CD4-positive, alpha-beta memory T cell (primary cell): Measurements from ENCODE around the gene MYO5B. TPM values are rescaled to one million over a fixed set of nuclear protein-coding genes. Genes with fewer than 3 reads are reported as not detected.

Experiments
- CTCF ChIA-PET: fragments of 350-600 bp; sonication (Branson Sonifier 250); formaldehyde crosslinking; loops from one replicate; lab custom pipeline; 2021; ENCODE audit warnings: inconsistent platforms; ENCODE audit not compliant: partially characterized antibody; lab: Charles Lee
- POLR2A ChIA-PET: fragments of 350-600 bp; sonication (Branson Sonifier 250); formaldehyde crosslinking; loops from one replicate; lab custom pipeline; 2021; ENCODE audit not compliant: partially characterized antibody; lab: Charles Lee
- DNase-seq, 5 donors: peaks; one replicate each; pipeline versions ENCODE4 v3.0.0 to v3.0.0-alpha.2; 2020 to 2022; ENCODE audit warnings: mixed read lengths in 1 of 5
- H3K27ac ChIP-seq: one replicate; pipeline ENCODE4 v1.7.0; 2013; ENCODE audit warnings: low read depth, low read length
- H3K27me3 ChIP-seq: 2 replicates; pipeline ENCODE4 v1.7.0; 2013; ENCODE audit warnings: mild to moderate bottlenecking, low read length, moderate library complexity; ENCODE audit not compliant: insufficient read depth
- H3K36me3 ChIP-seq: 2 replicates; pipeline ENCODE4 v1.7.0; 2013; ENCODE audit warnings: mild to moderate bottlenecking, low read length, moderate library complexity; ENCODE audit not compliant: insufficient read depth
- H3K4me1 ChIP-seq: 2 replicates; pipeline ENCODE4 v1.7.0; 2013; ENCODE audit warnings: mild to moderate bottlenecking, low read length, moderate library complexity; ENCODE audit not compliant: insufficient read depth
- H3K4me3 ChIP-seq, 2 donors: one replicate each; pipeline ENCODE4 v1.7.0; 2013; ENCODE audit warnings: low read length in 2 of 2, mild to moderate bottlenecking in 1 of 2
- H3K9me3 ChIP-seq, 2 donors: one replicate each; pipeline ENCODE4 v1.7.0; 2013; ENCODE audit warnings: low read length in 2 of 2, control low read depth in 1 of 2; ENCODE audit not compliant: control insufficient read depth in 1 of 2
- H3K27ac Mint-ChIP-seq, 7 donors: one replicate each; pipeline ENCODE4 v1.8.0; 2020 to 2021; ENCODE audit warnings: mixed read lengths in 7 of 7, mild to moderate bottlenecking in 6 of 7, inconsistent platforms in 3 of 7, moderate library complexity in 3 of 7
- H3K27me3 Mint-ChIP-seq, 2 donors: one replicate each; pipeline ENCODE4 v1.8.0; 2020 to 2021; ENCODE audit warnings: mixed read lengths in 2 of 2
- H3K36me3 Mint-ChIP-seq, 2 donors: one replicate each; pipeline ENCODE4 v1.8.0; 2020 to 2021; ENCODE audit warnings: mixed read lengths in 2 of 2, inconsistent platforms in 1 of 2, mild to moderate bottlenecking in 1 of 2
- H3K4me1 Mint-ChIP-seq, 4 donors: one replicate each; pipeline ENCODE4 v1.8.0; 2020 to 2021; ENCODE audit warnings: mixed read lengths in 4 of 4, mild to moderate bottlenecking in 1 of 4
- H3K4me3 Mint-ChIP-seq, 8 donors: one replicate each; pipeline ENCODE4 v1.8.0; 2020 to 2021; ENCODE audit warnings: mixed read lengths in 8 of 8, mild to moderate bottlenecking in 7 of 8, moderate library complexity in 6 of 8, inconsistent platforms in 3 of 8
- H3K9me3 Mint-ChIP-seq, 8 donors: one replicate each; pipeline ENCODE4 v1.8.0; 2020 to 2021; ENCODE audit warnings: mixed read lengths in 8 of 8, mild to moderate bottlenecking in 5 of 8, inconsistent platforms in 3 of 8, moderate library complexity in 1 of 8
- intact Hi-C: fragments of 100-400 bp; cut with micrococcal nuclease; formaldehyde crosslinking; loops from one replicate; pipeline ENCODE4 v1.15.1; 2023
- polyA plus RNA-seq, 2 donors: library from polyadenylated mRNA; unstranded; fragments of 300-500 nt; fragmentation: Illumina TruSeq; gene quantifications; one replicate each; pipeline ENCODE4 v1.2.3, GENCODE V29; 2021
- total RNA-seq, 2 experiments: library from RNA; stranded (reverse); gene quantifications; one replicate each; pipeline ENCODE4 v1.2.3, GENCODE V29; 2021

Gene MYO5B
- total and polyA plus RNA-seq, 4 experiments from 2014 or later = 0.02 TPM; not detected in 3

GRCh38 chr18:50190236-50190635, 4.7 kb downstream of the MYO5B start:
- POLR2A ChIA-PET = no interaction called here
- H3K9me3 ChIP-seq = no peaks in the 10 kb centered on the region
- no peaks in the 10 kb centered on the region for H3K36me3 ChIP-seq
- intact Hi-C loops = no loop called here
- DNase-seq = no peak
- no peak overlapping the region for H3K4me3 ChIP-seq
- no peaks in the 10 kb centered on the region for H3K9me3 Mint-ChIP-seq
- peaks cover 23 to 45% of the 10 kb centered on the region in 2 donors for H3K27me3 Mint-ChIP-seq
- no peak overlapping the region for H3K4me3 Mint-ChIP-seq
- no peaks in the 10 kb centered on the region for H3K36me3 Mint-ChIP-seq
- H3K27ac ChIP-seq = no peak overlapping the region
- H3K27me3 ChIP-seq = peaks cover 11% of the 10 kb centered on the region
- H3K27ac Mint-ChIP-seq = no peak overlapping the region
- CTCF ChIA-PET = no interaction called here
- peaks cover 2 to 14% (median 9%) of the 10 kb centered on the region in 4 donors for H3K4me1 Mint-ChIP-seq
- peaks cover 9% of the 10 kb centered on the region for H3K4me1 ChIP-seq

- H3K36me3 ChIP-seq = no peaks in the 10 kb centered on the region
- H3K9me3 ChIP-seq = no peaks in the 10 kb centered on the region
- Mint-ChIP-seq H3K27me3 (peaks cover 22 to 45% of the 10 kb centered on the region in 2 donors), H3K4me1 (peaks cover 2 to 14% (median 9%) of the 10 kb centered on the region in 4 donors), H3K36me3 (no peaks in the 10 kb centered on the region), H3K9me3 (no peaks in the 10 kb centered on the region), H3K4me3 (no peak overlapping the region), H3K27ac (no peak overlapping the region)
- H3K27ac ChIP-seq = no peak overlapping the region
- peaks cover 6% of the 10 kb centered on the region for H3K4me1 ChIP-seq
- H3K4me3 ChIP-seq = no peak overlapping the region
- CTCF ChIA-PET = no interaction called here
- no peak for DNase-seq
- intact Hi-C loops = no loop called here
- peaks cover 11% of the 10 kb centered on the region for H3K27me3 ChIP-seq
- POLR2A ChIA-PET = no interaction called here
These were observed 5.8 kb downstream of the MYO5B start for GRCh38 chr18:50189160-50189559.

GRCh38 chr18:50188652-50189051, 6.3 kb downstream of the MYO5B start:
- no peaks in the 10 kb centered on the region for H3K36me3 ChIP-seq
- Mint-ChIP-seq H3K9me3 (no peaks in the 10 kb centered on the region), H3K4me3 (peak overlapping the region in 1 of 8 donors; percentile 37), H3K36me3 (no peaks in the 10 kb centered on the region), H3K27ac (no peak overlapping the region), H3K4me1 (peaks cover 0 to 9% (median 6%) of the 10 kb centered on the region in 4 donors), H3K27me3 (peaks cover 19 to 41% of the 10 kb centered on the region in 2 donors)
- DNase-seq = no peak
- peaks cover 11% of the 10 kb centered on the region for H3K27me3 ChIP-seq
- H3K9me3 ChIP-seq = no peaks in the 10 kb centered on the region
- intact Hi-C loops = no loop called here
- CTCF ChIA-PET = no interaction called here
- POLR2A ChIA-PET = no interaction called here
- H3K4me1 ChIP-seq = peaks cover 1% of the 10 kb centered on the region
- no peak overlapping the region for H3K4me3 ChIP-seq
- no peak overlapping the region for H3K27ac ChIP-seq

GRCh38 chr18:50187659-50188058, 7.3 kb downstream of the MYO5B start:
- CTCF ChIA-PET = interaction anchor here (1.0 kb wide), 1 partner anchor 170 kb away, joined by 4 read pairs; no protein-coding TSS in a partner anchor
- intact Hi-C loops = no loop called here
- POLR2A ChIA-PET = no interaction called here

GRCh38 chr18:50186385-50186784, 8.6 kb downstream of the MYO5B start:
- Histone ChIP-seq H3K27ac (no peak overlapping the region), H3K27me3 (no peaks in the 10 kb centered on the region), H3K36me3 (no peaks in the 10 kb centered on the region), H3K4me3 (no peak overlapping the region), H3K9me3 (no peaks in the 10 kb centered on the region), H3K4me1 (no peaks in the 10 kb centered on the region)
- no peak overlapping the region for H3K27ac Mint-ChIP-seq
- CTCF ChIA-PET = interaction anchor here (1.5 kb wide), 1 partner anchor 17 kb away, joined by 3 read pairs; no protein-coding TSS in a partner anchor
- H3K27me3 Mint-ChIP-seq = peaks cover 10 to 32% of the 10 kb centered on the region in 2 donors
- intact Hi-C loops = no loop called here
- no peaks in the 10 kb centered on the region for H3K9me3 Mint-ChIP-seq
- POLR2A ChIA-PET = no interaction called here
- no peaks in the 10 kb centered on the region for H3K36me3 Mint-ChIP-seq
- peaks cover 0 to 2% (median 0%) of the 10 kb centered on the region in 4 donors for H3K4me1 Mint-ChIP-seq
- DNase-seq = no peak
- no peak overlapping the region for H3K4me3 Mint-ChIP-seq

More at GRCh38 chr18:50187659-50188058, 7.3 kb downstream of the MYO5B start:
- Histone ChIP-seq H3K27ac (no peak overlapping the region), H3K27me3 (peaks cover 1% of the 10 kb centered on the region), H3K36me3 (no peaks in the 10 kb centered on the region), H3K9me3 (no peaks in the 10 kb centered on the region), H3K4me1 (no peaks in the 10 kb centered on the region), H3K4me3 (no peak overlapping the region)
- peaks cover 16 to 38% of the 10 kb centered on the region in 2 donors for H3K27me3 Mint-ChIP-seq
- H3K4me1 Mint-ChIP-seq = peaks cover 0 to 3% (median under 1%) of the 10 kb centered on the region in 4 donors
- no peak overlapping the region for H3K4me3 Mint-ChIP-seq
- no peaks in the 10 kb centered on the region for H3K36me3 Mint-ChIP-seq
- H3K27ac Mint-ChIP-seq = no peak overlapping the region
- no peaks in the 10 kb centered on the region for H3K9me3 Mint-ChIP-seq
- DNase-seq = no peak

GRCh38 chr18:50183556-50183955, 11.4 kb downstream of the MYO5B start:
- DNase-seq = no peak
- peaks cover 5 to 25% of the 10 kb centered on the region in 2 donors for H3K27me3 Mint-ChIP-seq
- CTCF ChIA-PET = no interaction called here

GRCh38 chr18:50182511-50182910, 12.4 kb downstream of the MYO5B start:
- peaks cover 5 to 24% of the 10 kb centered on the region in 2 donors for H3K27me3 Mint-ChIP-seq
- no peak for DNase-seq
- Histone ChIP-seq H3K9me3 (no peaks in the 10 kb centered on the region), H3K4me3 (no peak overlapping the region), H3K27ac (no peak overlapping the region), H3K36me3 (no peaks in the 10 kb centered on the region), H3K27me3 (no peaks in the 10 kb centered on the region), H3K4me1 (no peaks in the 10 kb centered on the region)
- POLR2A ChIA-PET = no interaction called here
- intact Hi-C loops = no loop called here
- no peaks in the 10 kb centered on the region for H3K4me1 Mint-ChIP-seq
- H3K9me3 Mint-ChIP-seq = no peaks in the 10 kb centered on the region
- H3K36me3 Mint-ChIP-seq = no peaks in the 10 kb centered on the region
- H3K4me3 Mint-ChIP-seq = no peak overlapping the region
- CTCF ChIA-PET = no interaction called here
- H3K27ac Mint-ChIP-seq = no peak overlapping the region

More at GRCh38 chr18:50183556-50183955, 11.4 kb downstream of the MYO5B start:
- Mint-ChIP-seq H3K9me3 (no peaks in the 10 kb centered on the region), H3K4me3 (no peak overlapping the region), H3K4me1 (no peaks in the 10 kb centered on the region), H3K36me3 (no peaks in the 10 kb centered on the region), H3K27ac (no peak overlapping the region)
- Histone ChIP-seq H3K36me3 (no peaks in the 10 kb centered on the region), H3K27me3 (no peaks in the 10 kb centered on the region), H3K9me3 (no peaks in the 10 kb centered on the region), H3K4me3 (no peak overlapping the region), H3K4me1 (no peaks in the 10 kb centered on the region), H3K27ac (no peak overlapping the region)
- POLR2A ChIA-PET = no interaction called here
- intact Hi-C loops = no loop called here
